OCI-LY7 (cell line): ENCODE results near the gene CDC42BPG. TPM values are rescaled to one million over a fixed set of nuclear protein-coding genes. Genes with fewer than 3 reads are reported as not detected.

Experiments used
- BruUV-seq: library from RNA; stranded (reverse); fragments of 400-500 nt; replicated peaks from 2 replicates; lab custom pipeline; 2021; lab: Mats Ljungman, UMichigan
- CTCF ChIA-PET: fragments of 300-600 bp; sonication (Branson Sonifier 250); formaldehyde crosslinking; loops from one replicate; lab custom pipeline; 2022; ENCODE audit warnings: antibody characterized with exemption; ENCODE audit not compliant: unreplicated experiment; lab: Charles Lee
- POLR2A ChIA-PET: fragments of 300-600 bp; sonication (Branson Sonifier 250); formaldehyde crosslinking; loops from one replicate; lab custom pipeline; 2022; ENCODE audit warnings: antibody characterized with exemption; lab: Charles Lee
- DNase-seq: peaks from one replicate; pipeline ENCODE4 v3.0.0-alpha.2; 2015; ENCODE audit warnings: low spot score
- H2AFZ ChIP-seq: fragments of 200-600 bp; sonication (generic), shearing (Covaris generic); 2 replicates; pipeline ENCODE4 v1.6.1; 2014; ENCODE audit warnings: mild to moderate bottlenecking, antibody characterized with exemption, low read length, moderate library complexity
- H3K27ac ChIP-seq: fragments of 200-600 bp; sonication (generic); 2 replicates; pipeline ENCODE4 v1.5.1; 2014; ENCODE audit warnings: mixed run types, low read depth, mild to moderate bottlenecking, moderate library complexity, low read length, inconsistent platforms; ENCODE audit not compliant: poor library complexity, severe bottlenecking
- H3K36me3 ChIP-seq: fragments of 200-600 bp; sonication (generic); 2 replicates; pipeline ENCODE4 v1.6.1; 2014; ENCODE audit warnings: mild to moderate bottlenecking, antibody characterized with exemption, low read length, moderate library complexity, mixed read lengths; ENCODE audit not compliant: insufficient read depth
- H3K4me1 ChIP-seq: fragments of 200-600 bp; sonication (generic); 2 replicates; pipeline ENCODE4 v1.5.1; 2014; ENCODE audit warnings: mild to moderate bottlenecking, low read length; ENCODE audit not compliant: insufficient read depth, poor library complexity, severe bottlenecking
- H3K4me2 ChIP-seq: fragments of 200-600 bp; sonication (generic); 2 replicates; pipeline ENCODE4 v1.6.1; 2014; ENCODE audit warnings: mild to moderate bottlenecking, low read length
- H3K4me3 ChIP-seq: fragments of 200-600 bp; sonication (generic); 2 replicates; pipeline ENCODE4 v1.5.1; 2014; ENCODE audit warnings: mild to moderate bottlenecking, low read depth, low read length; ENCODE audit not compliant: poor library complexity, severe bottlenecking
- H3K79me2 ChIP-seq: fragments of 200-600 bp; sonication (generic); 2 replicates; pipeline ENCODE4 v1.6.1; 2016; ENCODE audit warnings: low read depth, mild to moderate bottlenecking, low read length, moderate library complexity, mixed read lengths; ENCODE audit not compliant: insufficient read depth
- H3K9me2 ChIP-seq: fragments of 200-600 bp; sonication (generic); 2 replicates; pipeline ENCODE4 v1.6.1; 2016; ENCODE audit warnings: mild to moderate bottlenecking, low read length, mixed read lengths; ENCODE audit not compliant: insufficient read depth
- H3K9me3 ChIP-seq: fragments of 200-600 bp; sonication (generic); 2 replicates; pipeline ENCODE4 v1.6.1; 2014; ENCODE audit warnings: mild to moderate bottlenecking, mixed run types, low read length, mixed read lengths
- H4K20me1 ChIP-seq: fragments of 200-600 bp; sonication (generic); 2 replicates; pipeline ENCODE4 v1.6.1; 2014; ENCODE audit warnings: mild to moderate bottlenecking, antibody characterized with exemption, low read length, moderate library complexity, mixed read lengths; ENCODE audit not compliant: insufficient read depth
- EZH2phosphoT487 ChIP-seq: fragments of 200-600 bp; sonication (generic); IDR thresholded peaks from 2 replicates; pipeline ENCODE4 v1.6.1; 2018; ENCODE audit warnings: low read depth, borderline replicate concordance, mild to moderate bottlenecking, mixed run types, antibody characterized with exemption, low read length, moderate library complexity, mixed read lengths
- intact Hi-C: fragments of 100-400 bp; cut with micrococcal nuclease; formaldehyde crosslinking; loops from one replicate; pipeline ENCODE4 v1.10.0; 2022; ENCODE audit not compliant: unreplicated experiment
- total RNA-seq, 2 experiments: library from RNA; depleted of rRNA in 1 of 2; stranded (reverse); fragments of >200 nt in 1 of 2; shearing (Covaris generic) in 1 of 2; gene quantifications; 2 replicates each; pipeline ENCODE4 v1.2.3, GENCODE V29; 2014 to 2022
- TF ChIP-seq, protein P1 (sequence below): fragments of 200-600 bp; sonication (generic); conservative IDR thresholded peaks from 2 replicates; pipeline ENCODE4 v1.5.1; 2014; ENCODE audit warnings: mild to moderate bottlenecking, antibody characterized with exemption, low read length, moderate library complexity, mixed read lengths

Gene CDC42BPG
- total RNA-seq, 2 experiments from 2014 or later, result 3.5 to 4.9 TPM

DNA sequence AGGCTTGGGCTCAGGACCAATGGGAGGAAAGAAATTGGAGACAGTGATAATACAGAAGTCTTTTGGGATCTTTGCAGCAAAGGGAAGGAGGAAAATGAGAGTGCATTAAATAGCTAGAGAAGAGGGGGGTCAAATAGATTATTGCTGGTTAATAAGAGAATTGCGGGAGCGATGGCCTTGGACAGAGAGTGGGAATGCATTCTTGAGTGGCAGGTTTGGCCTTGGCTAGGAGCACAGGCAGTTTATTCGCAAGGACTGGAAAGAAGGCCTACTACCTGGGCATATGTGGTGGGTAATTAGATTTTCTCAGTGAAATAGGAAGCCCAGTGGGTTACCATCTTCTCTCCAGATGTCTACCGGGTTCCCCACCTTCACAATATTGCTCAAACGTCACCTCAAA is 30.6 kb downstream of the CDC42BPG start:
- peak overlapping the region; percentile 65; the same call in 1 of the 2 replicates for H2AFZ ChIP-seq
- intact Hi-C loops, result no loop called here
- no peaks in the 10 kb centered on the region for H4K20me1 ChIP-seq
- POLR2A ChIA-PET, result no interaction called here
- CTCF ChIA-PET, result no interaction called here
- no peak for DNase-seq
- H3K79me2 ChIP-seq, result peaks cover 10% of the 10 kb centered on the region
- H3K4me1 ChIP-seq, result peaks cover 40% of the 10 kb centered on the region
- no TSS peak for BruUV-seq
- peak overlapping the region; percentile 66 for H3K27ac ChIP-seq
- no peak overlapping the region for H3K4me3 ChIP-seq
- peak overlapping the region; percentile 50 for H3K4me2 ChIP-seq
- TF ChIP-seq, protein P1, sequence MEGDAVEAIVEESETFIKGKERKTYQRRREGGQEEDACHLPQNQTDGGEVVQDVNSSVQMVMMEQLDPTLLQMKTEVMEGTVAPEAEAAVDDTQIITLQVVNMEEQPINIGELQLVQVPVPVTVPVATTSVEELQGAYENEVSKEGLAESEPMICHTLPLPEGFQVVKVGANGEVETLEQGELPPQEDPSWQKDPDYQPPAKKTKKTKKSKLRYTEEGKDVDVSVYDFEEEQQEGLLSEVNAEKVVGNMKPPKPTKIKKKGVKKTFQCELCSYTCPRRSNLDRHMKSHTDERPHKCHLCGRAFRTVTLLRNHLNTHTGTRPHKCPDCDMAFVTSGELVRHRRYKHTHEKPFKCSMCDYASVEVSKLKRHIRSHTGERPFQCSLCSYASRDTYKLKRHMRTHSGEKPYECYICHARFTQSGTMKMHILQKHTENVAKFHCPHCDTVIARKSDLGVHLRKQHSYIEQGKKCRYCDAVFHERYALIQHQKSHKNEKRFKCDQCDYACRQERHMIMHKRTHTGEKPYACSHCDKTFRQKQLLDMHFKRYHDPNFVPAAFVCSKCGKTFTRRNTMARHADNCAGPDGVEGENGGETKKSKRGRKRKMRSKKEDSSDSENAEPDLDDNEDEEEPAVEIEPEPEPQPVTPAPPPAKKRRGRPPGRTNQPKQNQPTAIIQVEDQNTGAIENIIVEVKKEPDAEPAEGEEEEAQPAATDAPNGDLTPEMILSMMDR, result no peak
- no peak for TF ChIP-seq EZH2phosphoT487
- no peaks in the 10 kb centered on the region for H3K9me2 ChIP-seq
- no peaks in the 10 kb centered on the region for H3K9me3 ChIP-seq
- H3K36me3 ChIP-seq, result no peaks in the 10 kb centered on the region

DNA sequence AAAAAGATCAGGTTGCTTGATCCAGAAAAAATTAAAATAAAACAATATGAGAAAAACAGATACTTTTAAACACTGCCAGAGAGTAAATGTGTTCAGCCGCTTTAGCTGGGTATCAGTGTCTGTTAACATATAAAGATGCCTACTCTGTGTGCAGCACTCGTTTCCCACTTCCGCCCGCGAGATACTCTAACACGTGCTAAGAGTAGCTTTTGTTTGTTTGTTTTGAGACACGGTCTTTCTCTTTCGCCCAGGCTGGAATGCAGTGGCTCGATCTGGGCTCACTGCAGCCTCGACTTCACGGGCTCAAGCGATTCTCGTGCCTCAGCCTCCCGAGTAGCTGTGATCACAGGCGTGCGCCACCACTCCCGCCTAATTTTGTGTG is 33.6 kb downstream of the CDC42BPG start:
- POLR2A ChIA-PET, result interaction anchor here (0.6 to 2.4 kb wide), 4 partner anchors 10 to 521 kb away, joined by 3 to 14 read pairs (median 4); no protein-coding TSS in a partner anchor
- Histone ChIP-seq H3K4me3 (peak overlapping the region; percentile 96), H4K20me1 (no peaks in the 10 kb centered on the region), H3K27ac (peak overlapping the region; percentile 55), H3K4me1 (peaks cover 45% of the 10 kb centered on the region), H3K4me2 (peak overlapping the region; percentile 97), H3K9me3 (no peaks in the 10 kb centered on the region), H3K9me2 (no peaks in the 10 kb centered on the region), H3K36me3 (peaks cover 26% of the 10 kb centered on the region; the same call in 1 of the 2 replicates), H2AFZ (peak overlapping the region; percentile 61; the same call in 1 of the 2 replicates), H3K79me2 (peaks cover 16% of the 10 kb centered on the region)
- CTCF ChIA-PET, result no interaction called here
- intact Hi-C loops, result no loop called here
- BruUV-seq, result no TSS peak
- TF ChIP-seq EZH2phosphoT487, result no peak
- TF ChIP-seq, protein P1, result no peak
- no peak for DNase-seq

DNA sequence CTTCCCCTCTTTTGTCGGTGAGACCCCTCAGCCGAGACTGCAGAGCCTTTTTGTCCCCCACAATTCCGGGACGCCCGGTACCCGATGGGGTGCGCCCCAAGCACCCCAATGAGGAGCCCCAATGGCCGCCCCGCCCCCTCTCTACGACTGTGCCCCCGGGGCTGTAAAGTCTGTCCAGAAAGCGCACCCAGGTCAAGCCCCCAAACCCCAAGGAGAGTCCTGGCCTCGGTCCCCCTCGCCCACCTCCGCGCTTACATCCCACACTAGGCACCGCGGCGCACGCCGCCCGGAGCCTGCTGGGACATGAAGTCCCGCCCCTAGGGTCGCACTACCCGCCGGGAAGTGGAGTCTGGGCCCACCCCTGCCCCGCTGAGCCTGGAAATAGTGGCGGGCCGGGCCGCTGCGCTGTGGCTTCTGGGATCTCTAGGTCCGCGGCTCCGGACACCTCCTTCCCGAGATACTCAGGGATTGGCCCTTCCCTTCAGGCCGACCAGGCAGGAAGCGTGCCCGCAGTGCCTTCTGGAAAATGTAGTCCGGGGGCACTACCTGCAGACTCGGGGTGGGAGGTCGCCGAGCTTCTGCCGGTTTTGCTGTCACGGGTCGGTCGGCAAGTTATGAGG is 34.1 kb downstream of the CDC42BPG start, which contains the start of gene MEN1:
MEN1 (minus strand) TSS at position 281 of the 620 bp plus-strand sequence. CDS start 442 bp downstream, outside the sequence.
- peak; percentile 95 for DNase-seq
- Histone ChIP-seq H3K4me1 (peaks cover 40% of the 10 kb centered on the region), H3K9me3 (no peaks in the 10 kb centered on the region), H3K4me2 (peak within 1 kb of the TSS; percentile 97), H3K36me3 (peaks cover 30% of the 10 kb centered on the region; the same call in 1 of the 2 replicates), H4K20me1 (no peaks in the 10 kb centered on the region), H3K9me2 (no peaks in the 10 kb centered on the region), H3K27ac (peak within 1 kb of the TSS; percentile 55), H3K79me2 (peaks cover 16% of the 10 kb centered on the region), H3K4me3 (peak within 1 kb of the TSS; percentile 96), H2AFZ (peak within 1 kb of the TSS; percentile 61; the same call in 1 of the 2 replicates)
- CTCF ChIA-PET, result interaction anchor here (0.6 kb wide), 1 partner anchor 204 kb away, joined by 3 read pairs; the partner anchor contains the start of gene ARL2
- no peak for TF ChIP-seq EZH2phosphoT487
- TF ChIP-seq, protein P1, result no peak
- intact Hi-C loops, result no loop called here
- POLR2A ChIA-PET, result interaction anchor here (0.6 to 2.4 kb wide), 4 partner anchors 10 to 522 kb away, joined by 3 to 14 read pairs (median 4); no protein-coding TSS in a partner anchor
- no TSS peak for BruUV-seq
